ENCODE measurements around the gene RSPH9. TPM values are rescaled to one million over a fixed set of nuclear protein-coding genes. Genes with fewer than 3 reads are reported as not detected.

The RSPH9 gene
- total RNA-seq (0.15 TPM), polyA plus RNA-seq (1 to 10 TPM in 1 of 4 donors, under 1 TPM in 3; 0.76 to 1.4 (median 0.95) TPM)

GRCh38 chr6:43644940-43645612 is at the start of gene RSPH9:
Gene RSPH9 (plus strand): TSS chr6:43645036. CDS start chr6:43645099, 63 bp downstream.
- Mint-ChIP-seq H3K9me3 (no peaks in the 10 kb centered on the region), H3K4me1 (peaks cover 10 to 30% (median 21%) of the 10 kb centered on the region in 4 donors), H3K36me3 (peaks cover 18% of the 10 kb centered on the region), H3K27me3 (no peaks in the 10 kb centered on the region), H3K4me3 (peak within 1 kb of the TSS; percentile 80 to 96 (median 84)), H3K27ac (peak within 1 kb of the TSS in 2 of 3 donors; percentile 48 to 76)
- H3K27me3 ChIP-seq (ENCODE audit: control insufficient read depth, insufficient read depth, low read length): no peaks in the 10 kb centered on the region
- peaks cover 11% of the 10 kb centered on the region for H3K4me1 ChIP-seq (ENCODE audit: control insufficient read depth, insufficient read depth, low read length, poor library complexity, severe bottlenecking)
- H3K4me3 ChIP-seq (ENCODE audit: low read depth, low read length): peak within 1 kb of the TSS; percentile 51
- ATAC-seq (ENCODE audit: low read depth in 2 of 2) (peak; percentile 75 to 80), DNase-seq (peak; percentile 45 to 71 (median 61))
- H3K9me3 ChIP-seq (ENCODE audit: control insufficient read depth in 2 of 2, low read length in 2 of 2): no peaks in the 10 kb centered on the region
- peak within 1 kb of the TSS; percentile 23 for H3K27ac ChIP-seq (ENCODE audit: insufficient read depth, low read length, poor library complexity, severe bottlenecking)
- H3K36me3 ChIP-seq (ENCODE audit: control insufficient read depth, insufficient read depth, low read length): peaks cover 23% of the 10 kb centered on the region

GRCh38 chr6:43600595-43600994 is 44.2 kb upstream of the RSPH9 start:
- Mint-ChIP-seq H3K9me3 (peaks cover 0 to 2% (median 0%) of the 10 kb centered on the region in 7 donors), H3K27ac (peak overlapping the region in 1 of 3 donors; percentile 20), H3K4me1 (peaks cover 0 to 9% (median 4%) of the 10 kb centered on the region in 4 donors), H3K27me3 (no peaks in the 10 kb centered on the region), H3K36me3 (peaks cover 39% of the 10 kb centered on the region), H3K4me3 (no peak overlapping the region)
- H3K4me1 ChIP-seq (ENCODE audit: control insufficient read depth, insufficient read depth, low read length, poor library complexity, severe bottlenecking): no peaks in the 10 kb centered on the region
- no peak for ATAC-seq (ENCODE audit: low read depth in 2 of 2)
- DNase-seq: no peak
- H3K4me3 ChIP-seq (ENCODE audit: low read depth, low read length): no peak overlapping the region
- peaks cover 67% of the 10 kb centered on the region for H3K36me3 ChIP-seq (ENCODE audit: control insufficient read depth, insufficient read depth, low read length)
- no peak overlapping the region for H3K27ac ChIP-seq (ENCODE audit: insufficient read depth, low read length, poor library complexity, severe bottlenecking)
- H3K9me3 ChIP-seq (ENCODE audit: control insufficient read depth in 2 of 2, low read length in 2 of 2): no peaks in the 10 kb centered on the region
- H3K27me3 ChIP-seq (ENCODE audit: control insufficient read depth, insufficient read depth, low read length): no peaks in the 10 kb centered on the region

- H3K27me3 Mint-ChIP-seq: no peaks in the 10 kb centered on the region
These were observed 40.7 kb upstream of the RSPH9 start for GRCh38 chr6:43604174-43604573.

GRCh38 chr6:43606019-43606418 is 38.8 kb upstream of the RSPH9 start:
- Mint-ChIP-seq H3K4me3 (no peak overlapping the region), H3K27me3 (no peaks in the 10 kb centered on the region), H3K27ac (no peak overlapping the region), H3K4me1 (peaks cover 2 to 14% (median 9%) of the 10 kb centered on the region in 4 donors), H3K36me3 (peaks cover 31% of the 10 kb centered on the region), H3K9me3 (no peaks in the 10 kb centered on the region)
- ATAC-seq (ENCODE audit: low read depth in 2 of 2): no peak
- Histone ChIP-seq H3K27me3 (ENCODE audit: control insufficient read depth, insufficient read depth, low read length) (no peaks in the 10 kb centered on the region), H3K4me1 (ENCODE audit: control insufficient read depth, insufficient read depth, low read length, poor library complexity, severe bottlenecking) (no peaks in the 10 kb centered on the region), H3K9me3 (ENCODE audit: control insufficient read depth in 2 of 2, low read length in 2 of 2) (no peaks in the 10 kb centered on the region), H3K27ac (ENCODE audit: insufficient read depth, low read length, poor library complexity, severe bottlenecking) (no peak overlapping the region), H3K4me3 (ENCODE audit: low read depth, low read length) (no peak overlapping the region), H3K36me3 (ENCODE audit: control insufficient read depth, insufficient read depth, low read length) (peaks cover 60% of the 10 kb centered on the region)
- DNase-seq: no peak

More at GRCh38 chr6:43604174-43604573, 40.7 kb upstream of the RSPH9 start:
- Mint-ChIP-seq H3K9me3 (peaks cover 0 to 2% (median 0%) of the 10 kb centered on the region in 7 donors), H3K36me3 (peaks cover 35% of the 10 kb centered on the region), H3K4me1 (peaks cover 2 to 14% (median 8%) of the 10 kb centered on the region in 4 donors), H3K4me3 (no peak overlapping the region), H3K27ac (no peak overlapping the region)
- H3K27me3 ChIP-seq (ENCODE audit: control insufficient read depth, insufficient read depth, low read length): no peaks in the 10 kb centered on the region
- ATAC-seq (ENCODE audit: low read depth in 2 of 2) (no peak), DNase-seq (no peak)
- no peak overlapping the region for H3K27ac ChIP-seq (ENCODE audit: insufficient read depth, low read length, poor library complexity, severe bottlenecking)
- H3K9me3 ChIP-seq (ENCODE audit: control insufficient read depth in 2 of 2, low read length in 2 of 2): no peaks in the 10 kb centered on the region
- H3K4me3 ChIP-seq (ENCODE audit: low read depth, low read length): no peak overlapping the region
- no peaks in the 10 kb centered on the region for H3K4me1 ChIP-seq (ENCODE audit: control insufficient read depth, insufficient read depth, low read length, poor library complexity, severe bottlenecking)
- H3K36me3 ChIP-seq (ENCODE audit: control insufficient read depth, insufficient read depth, low read length): peaks cover 60% of the 10 kb centered on the region

GRCh38 chr6:43608310-43608763 is 36.5 kb upstream of the RSPH9 start:
- H3K27ac Mint-ChIP-seq: peak overlapping the region in 2 of 3 donors; percentile 33 to 70

GRCh38 chr6:43608807-43609206 is 36.0 kb upstream of the RSPH9 start:
- Histone ChIP-seq H3K27ac (ENCODE audit: insufficient read depth, low read length, poor library complexity, severe bottlenecking) (no peak overlapping the region), H3K27me3 (ENCODE audit: control insufficient read depth, insufficient read depth, low read length) (no peaks in the 10 kb centered on the region), H3K36me3 (ENCODE audit: control insufficient read depth, insufficient read depth, low read length) (peaks cover 58% of the 10 kb centered on the region), H3K4me3 (ENCODE audit: low read depth, low read length) (no peak overlapping the region), H3K9me3 (ENCODE audit: control insufficient read depth in 2 of 2, low read length in 2 of 2) (no peaks in the 10 kb centered on the region), H3K4me1 (ENCODE audit: control insufficient read depth, insufficient read depth, low read length, poor library complexity, severe bottlenecking) (no peaks in the 10 kb centered on the region)
- peaks cover 2 to 12% (median 8%) of the 10 kb centered on the region in 4 donors for H3K4me1 Mint-ChIP-seq
- no peaks in the 10 kb centered on the region for H3K27me3 Mint-ChIP-seq
- DNase-seq (no peak), ATAC-seq (ENCODE audit: low read depth in 2 of 2) (no peak)
- H3K27ac Mint-ChIP-seq: no peak overlapping the region
- peaks cover 28% of the 10 kb centered on the region for H3K36me3 Mint-ChIP-seq
- no peak overlapping the region for H3K4me3 Mint-ChIP-seq
- no peaks in the 10 kb centered on the region for H3K9me3 Mint-ChIP-seq

More at GRCh38 chr6:43608310-43608763, 36.5 kb upstream of the RSPH9 start:
- Histone ChIP-seq H3K27me3 (ENCODE audit: control insufficient read depth, insufficient read depth, low read length) (no peaks in the 10 kb centered on the region), H3K27ac (ENCODE audit: insufficient read depth, low read length, poor library complexity, severe bottlenecking) (no peak overlapping the region), H3K9me3 (ENCODE audit: control insufficient read depth in 2 of 2, low read length in 2 of 2) (no peaks in the 10 kb centered on the region), H3K4me3 (ENCODE audit: low read depth, low read length) (no peak overlapping the region), H3K36me3 (ENCODE audit: control insufficient read depth, insufficient read depth, low read length) (peaks cover 58% of the 10 kb centered on the region), H3K4me1 (ENCODE audit: control insufficient read depth, insufficient read depth, low read length, poor library complexity, severe bottlenecking) (no peaks in the 10 kb centered on the region)
- DNase-seq: peak; percentile 36 to 74 (median 49)
- H3K36me3 Mint-ChIP-seq: peaks cover 28% of the 10 kb centered on the region
- H3K27me3 Mint-ChIP-seq: no peaks in the 10 kb centered on the region
- peaks cover 2 to 12% (median 8%) of the 10 kb centered on the region in 4 donors for H3K4me1 Mint-ChIP-seq
- ATAC-seq (ENCODE audit: low read depth in 2 of 2): peak in 1 of 2 donors; percentile 22
- H3K9me3 Mint-ChIP-seq: no peaks in the 10 kb centered on the region
- no peak overlapping the region for H3K4me3 Mint-ChIP-seq

GRCh38 chr6:43609402-43609801 is 35.4 kb upstream of the RSPH9 start:
- Mint-ChIP-seq H3K4me3 (no peak overlapping the region), H3K27ac (no peak overlapping the region), H3K4me1 (peaks cover 2 to 12% (median 8%) of the 10 kb centered on the region in 4 donors), H3K36me3 (peaks cover 28% of the 10 kb centered on the region), H3K27me3 (no peaks in the 10 kb centered on the region), H3K9me3 (no peaks in the 10 kb centered on the region)
- H3K9me3 ChIP-seq (ENCODE audit: control insufficient read depth in 2 of 2, low read length in 2 of 2): no peaks in the 10 kb centered on the region
- peaks cover 58% of the 10 kb centered on the region for H3K36me3 ChIP-seq (ENCODE audit: control insufficient read depth, insufficient read depth, low read length)
- no peak overlapping the region for H3K27ac ChIP-seq (ENCODE audit: insufficient read depth, low read length, poor library complexity, severe bottlenecking)
- H3K4me3 ChIP-seq (ENCODE audit: low read depth, low read length): no peak overlapping the region
- H3K4me1 ChIP-seq (ENCODE audit: control insufficient read depth, insufficient read depth, low read length, poor library complexity, severe bottlenecking): no peaks in the 10 kb centered on the region
- no peaks in the 10 kb centered on the region for H3K27me3 ChIP-seq (ENCODE audit: control insufficient read depth, insufficient read depth, low read length)
- DNase-seq (no peak), ATAC-seq (ENCODE audit: low read depth in 2 of 2) (no peak)

Data from CD4-positive, CD25-positive, alpha-beta regulatory T cell (primary cell).